ENCODE data around the gene GARIN6.

Gene GARIN6

GRCh38 chr12:99658671-99659349 lies 11.3 kb downstream of the GARIN6 start:
- DNase-seq (ENCODE audit: low spot score) = no peak
- no peak for TF ChIP-seq CTCF (IDR thresholded peaks at IDR 0.05; ENCODE audit: extremely low read depth, missing control alignments)

- no peak for TF ChIP-seq CTCF (IDR thresholded peaks at IDR 0.05; ENCODE audit: extremely low read depth, missing control alignments)
- no peak for DNase-seq (ENCODE audit: low spot score)
Observed at GRCh38 chr12:99670635-99671034, 23.1 kb downstream of the GARIN6 start.

GRCh38 chr12:99680276-99680675 lies 32.7 kb downstream of the GARIN6 start:
- no peak for DNase-seq (ENCODE audit: low spot score)
- no peak for TF ChIP-seq CTCF (IDR thresholded peaks at IDR 0.05; ENCODE audit: extremely low read depth, missing control alignments)

- no peak for DNase-seq (ENCODE audit: low spot score)
- TF ChIP-seq CTCF (IDR thresholded peaks at IDR 0.05; ENCODE audit: extremely low read depth, missing control alignments) = no peak
Observed at GRCh38 chr12:99686142-99686541, 38.6 kb downstream of the GARIN6 start.

GRCh38 chr12:99695050-99695449 lies 47.5 kb downstream of the GARIN6 start:
- no peak for TF ChIP-seq CTCF (IDR thresholded peaks at IDR 0.05; ENCODE audit: extremely low read depth, missing control alignments)
- DNase-seq (ENCODE audit: low spot score) = no peak
